ENCODE measurements around the gene LPAR3.

DNA sequence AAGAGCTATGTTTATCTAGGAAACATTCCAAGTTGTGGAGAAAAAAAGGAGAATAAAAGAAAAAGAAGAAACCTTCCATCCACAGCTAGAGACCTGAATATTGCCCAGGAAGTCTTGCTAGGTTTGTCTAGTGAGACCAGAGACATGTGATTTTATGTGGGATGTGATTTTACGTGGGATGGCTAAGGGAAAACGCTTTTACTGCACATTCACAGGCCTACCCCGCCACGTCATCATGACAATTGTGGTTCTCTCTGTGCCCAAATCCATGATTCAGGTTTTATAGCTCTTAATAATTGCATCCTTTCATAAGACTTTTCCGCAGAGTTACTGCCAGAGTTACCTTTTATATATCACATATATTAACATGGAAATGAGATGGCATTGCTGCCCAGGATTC is 116.4 kb downstream of the LPAR3 start:
- TF ChIP-seq, protein P1, sequence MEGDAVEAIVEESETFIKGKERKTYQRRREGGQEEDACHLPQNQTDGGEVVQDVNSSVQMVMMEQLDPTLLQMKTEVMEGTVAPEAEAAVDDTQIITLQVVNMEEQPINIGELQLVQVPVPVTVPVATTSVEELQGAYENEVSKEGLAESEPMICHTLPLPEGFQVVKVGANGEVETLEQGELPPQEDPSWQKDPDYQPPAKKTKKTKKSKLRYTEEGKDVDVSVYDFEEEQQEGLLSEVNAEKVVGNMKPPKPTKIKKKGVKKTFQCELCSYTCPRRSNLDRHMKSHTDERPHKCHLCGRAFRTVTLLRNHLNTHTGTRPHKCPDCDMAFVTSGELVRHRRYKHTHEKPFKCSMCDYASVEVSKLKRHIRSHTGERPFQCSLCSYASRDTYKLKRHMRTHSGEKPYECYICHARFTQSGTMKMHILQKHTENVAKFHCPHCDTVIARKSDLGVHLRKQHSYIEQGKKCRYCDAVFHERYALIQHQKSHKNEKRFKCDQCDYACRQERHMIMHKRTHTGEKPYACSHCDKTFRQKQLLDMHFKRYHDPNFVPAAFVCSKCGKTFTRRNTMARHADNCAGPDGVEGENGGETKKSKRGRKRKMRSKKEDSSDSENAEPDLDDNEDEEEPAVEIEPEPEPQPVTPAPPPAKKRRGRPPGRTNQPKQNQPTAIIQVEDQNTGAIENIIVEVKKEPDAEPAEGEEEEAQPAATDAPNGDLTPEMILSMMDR (IDR thresholded peaks at IDR 0.05; ENCODE audit: poor library complexity): no peak
- no peak for TF ChIP-seq EZH2 (IDR thresholded peaks at IDR 0.05; ENCODE audit: borderline replicate concordance)

Measured in hepatocyte (in vitro differentiated cells).